Cardiac fibroblast (primary cell): ENCODE measurements around the gene HRG.

Experiments used
- DNase-seq, 2 donors: peaks; one replicate each; pipeline versions ENCODE4 v3.0.0 to v3.0.0-alpha.2; 2010; ENCODE audit warnings: low read depth in 2 of 2
- H3K4me3 ChIP-seq, 2 donors: replicated peaks in 1 of 2; 1 replicate in 1 of 2; 2 replicates in 1 of 2; pipeline ENCODE4 v1.5.1; 2011; ENCODE audit warnings: low read depth in 2 of 2, low read length in 2 of 2, mild to moderate bottlenecking in 2 of 2, moderate library complexity in 1 of 2
- CTCF ChIP-seq: IDR thresholded peaks from one replicate; pipeline ENCODE4 v1.5.1; 2011; ENCODE audit warnings: low read depth, mild to moderate bottlenecking, low read length, inconsistent platforms

The HRG gene

GRCh38 chr3:186620213-186621092 lies 45.4 kb upstream of the HRG start:
- DNase-seq = no peak
- no peak for TF ChIP-seq CTCF
- H3K4me3 ChIP-seq = no peak overlapping the region

- DNase-seq = no peak
Observed at GRCh38 chr3:186621894-186622650, 43.7 kb upstream of the HRG start.

GRCh38 chr3:186622651-186623310 lies 43.0 kb upstream of the HRG start:
- no peak overlapping the region for H3K4me3 ChIP-seq
- DNase-seq = no peak
- no peak for TF ChIP-seq CTCF

More at GRCh38 chr3:186621894-186622650, 43.7 kb upstream of the HRG start:
- H3K4me3 ChIP-seq = no peak overlapping the region
- TF ChIP-seq CTCF = no peak

DNA sequence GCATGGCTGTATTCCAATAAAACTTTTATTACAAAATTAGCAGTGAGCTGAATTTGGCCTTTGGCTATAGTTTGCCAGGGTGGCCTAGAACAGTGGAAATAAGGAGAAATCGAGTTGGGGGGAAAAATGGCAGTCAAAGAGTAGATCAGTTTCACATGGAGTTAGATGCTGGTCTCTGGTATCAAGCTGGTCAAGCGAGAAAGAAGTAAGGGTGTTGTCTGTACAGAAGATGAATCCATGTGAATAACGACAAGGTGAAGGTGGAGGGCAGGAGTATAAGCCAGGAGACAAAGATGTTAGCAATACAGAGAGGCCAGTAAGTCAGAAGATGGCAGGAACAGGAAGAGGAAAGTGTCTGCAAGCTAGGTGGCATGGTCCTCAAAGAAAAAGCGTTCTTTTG lies 41.2 kb upstream of the HRG start:
- no peak for DNase-seq
- no peak for TF ChIP-seq CTCF
- H3K4me3 ChIP-seq = no peak overlapping the region

GRCh38 chr3:186625600-186626042 lies 40.2 kb upstream of the HRG start:
- no peak for TF ChIP-seq CTCF
- H3K4me3 ChIP-seq = no peak overlapping the region
- DNase-seq = no peak

- no peak for DNase-seq
- TF ChIP-seq CTCF = no peak
- no peak overlapping the region for H3K4me3 ChIP-seq
Observed at GRCh38 chr3:186626254-186626847, 39.5 kb upstream of the HRG start.
